C4-2B (cell line): ENCODE results near the gene MLLT6.

ENCODE experiments used
- CTCF ChIP-seq: fragments of 450-650 bp; conservative IDR thresholded peaks from 2 replicates; pipeline ENCODE4 v1.5.1; 2017; ENCODE audit warnings: mild to moderate bottlenecking
- ZFX ChIP-seq: fragments of 450-650 bp; IDR thresholded peaks from 2 replicates; pipeline ENCODE4 v1.6.1; 2017

- no peak for TF ChIP-seq CTCF
- no peak for TF ChIP-seq ZFX
Measured at GRCh38 chr17:38748892-38749222, 43.8 kb downstream of the MLLT6 start.
